IPS-20b (cell line): ENCODE data around the gene MCTP1.
A peak's percentile ranks its signal among the peaks of the same experiment; 100 is the strongest.

Experiments used
- H3K27ac ChIP-seq: one replicate; pipeline ENCODE4 v1.5.1; 2013; ENCODE audit warnings: low read length
- H3K27me3 ChIP-seq: 2 replicates; pipeline ENCODE4 v1.6.1; 2013; ENCODE audit warnings: mild to moderate bottlenecking, low read length, inconsistent platforms; ENCODE audit not compliant: insufficient read depth
- H3K36me3 ChIP-seq: 2 replicates; pipeline ENCODE4 v1.6.1; 2013; ENCODE audit warnings: low read depth, mild to moderate bottlenecking, inconsistent platforms, low read length, moderate library complexity; ENCODE audit not compliant: insufficient read depth
- H3K4me1 ChIP-seq: 2 replicates; pipeline ENCODE4 v1.6.1; 2013; ENCODE audit warnings: mild to moderate bottlenecking, control low read depth, inconsistent platforms, low read length, moderate library complexity; ENCODE audit not compliant: insufficient read depth
- H3K4me3 ChIP-seq: 2 replicates; pipeline ENCODE4 v1.5.1; 2013; ENCODE audit warnings: mild to moderate bottlenecking, low read length, inconsistent platforms
- H3K9ac ChIP-seq: 2 replicates; pipeline ENCODE4 v1.6.1; 2013; ENCODE audit warnings: low read depth, mild to moderate bottlenecking, inconsistent platforms, low read length, moderate library complexity
- H3K9me3 ChIP-seq: 2 replicates; pipeline ENCODE4 v1.6.1; 2013; ENCODE audit warnings: mild to moderate bottlenecking, low read depth, low read length, inconsistent platforms; ENCODE audit not compliant: insufficient read depth

Gene MCTP1

GRCh38 chr5:95284572-95285408 lies at the start of gene MCTP1:
TSS of gene MCTP1 (minus strand) at chr5:95285094.
- no peak within 1 kb of the TSS for H3K27ac ChIP-seq

DNA sequence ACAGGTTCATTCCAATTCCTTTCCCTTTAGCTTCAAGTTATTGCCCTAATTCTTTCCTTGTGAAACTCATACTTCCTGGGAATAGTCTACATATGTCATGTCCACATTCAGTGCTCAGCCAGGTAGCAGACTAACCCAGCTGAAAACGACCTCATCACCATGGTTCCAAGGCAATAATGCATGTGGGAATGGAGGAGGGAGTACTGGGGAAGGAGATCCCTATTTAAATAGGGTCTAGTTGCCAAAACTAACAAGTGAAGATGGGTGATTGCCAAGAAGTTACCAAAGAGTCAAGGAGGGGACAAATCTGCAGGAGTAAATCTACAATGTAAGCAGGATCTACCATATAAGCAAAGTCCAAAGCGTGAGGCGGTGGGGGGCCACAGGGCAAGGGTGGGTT lies 47.3 kb upstream of the MCTP1 start:
- no peak overlapping the region for H3K9ac ChIP-seq
- no peaks in the 10 kb centered on the region for H3K4me1 ChIP-seq
- H3K27me3 ChIP-seq: no peaks in the 10 kb centered on the region
- H3K27ac ChIP-seq: no peak overlapping the region
- no peaks in the 10 kb centered on the region for H3K36me3 ChIP-seq
- H3K9me3 ChIP-seq: no peaks in the 10 kb centered on the region
- H3K4me3 ChIP-seq: no peak overlapping the region

More at GRCh38 chr5:95284572-95285408, at the start of gene MCTP1:
- Histone ChIP-seq H3K9ac (peak within 1 kb of the TSS; percentile 27; the same call in 1 of the 2 replicates), H3K9me3 (no peaks in the 10 kb centered on the region), H3K4me1 (peaks cover 21% of the 10 kb centered on the region), H3K4me3 (peak within 1 kb of the TSS; percentile 73), H3K27me3 (peaks cover 50% of the 10 kb centered on the region), H3K36me3 (no peaks in the 10 kb centered on the region)

GRCh38 chr5:95331358-95331757 lies 46.5 kb upstream of the MCTP1 start:
- Histone ChIP-seq H3K27ac (no peak overlapping the region), H3K9me3 (no peaks in the 10 kb centered on the region), H3K36me3 (no peaks in the 10 kb centered on the region), H3K27me3 (no peaks in the 10 kb centered on the region), H3K4me1 (no peaks in the 10 kb centered on the region), H3K9ac (no peak overlapping the region), H3K4me3 (no peak overlapping the region)

GRCh38 chr5:95327211-95327610 lies 42.3 kb upstream of the MCTP1 start:
- no peaks in the 10 kb centered on the region for H3K27me3 ChIP-seq
- no peak overlapping the region for H3K27ac ChIP-seq
- H3K9ac ChIP-seq: no peak overlapping the region
- H3K9me3 ChIP-seq: no peaks in the 10 kb centered on the region
- H3K4me3 ChIP-seq: no peak overlapping the region
- no peaks in the 10 kb centered on the region for H3K36me3 ChIP-seq
- H3K4me1 ChIP-seq: no peaks in the 10 kb centered on the region

DNA sequence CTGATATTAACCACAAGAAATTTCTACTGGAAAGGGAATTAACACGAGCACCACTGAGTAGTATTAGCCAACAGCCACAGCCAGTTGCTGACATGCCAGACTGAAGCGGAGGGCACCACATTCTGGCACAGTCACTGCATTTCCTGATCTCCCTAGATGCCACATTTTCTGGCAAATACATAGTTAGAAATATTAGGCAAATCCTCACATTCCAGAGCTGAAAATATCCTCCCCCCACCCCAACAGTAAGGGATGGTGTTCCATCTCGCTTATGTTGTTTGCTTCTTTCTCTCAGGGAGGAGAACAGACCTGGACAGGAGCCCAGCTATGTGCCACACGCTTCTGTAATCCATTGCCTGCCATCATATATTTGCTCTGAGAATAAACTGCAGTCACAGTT lies 32.8 kb upstream of the MCTP1 start:
- H3K27me3 ChIP-seq: no peaks in the 10 kb centered on the region

DNA sequence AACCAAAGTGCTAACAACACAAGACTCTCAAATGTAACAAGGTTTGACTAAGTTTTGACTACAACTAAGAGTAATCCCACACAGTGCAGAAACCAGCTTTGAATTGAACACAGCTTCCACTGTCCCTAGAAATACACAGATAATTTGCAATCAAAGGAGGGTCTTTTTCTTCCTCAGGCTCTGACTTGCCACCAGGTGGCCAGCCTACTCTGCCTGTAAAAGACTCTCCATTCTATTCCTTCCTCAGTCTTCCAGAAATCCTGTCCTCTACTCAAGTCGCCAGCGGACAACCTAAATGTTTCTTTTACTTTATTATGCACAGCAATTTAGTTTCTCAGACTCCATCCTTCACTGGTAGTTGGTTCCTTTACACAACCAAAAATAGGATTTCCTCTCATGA lies 32.2 kb upstream of the MCTP1 start:
- Histone ChIP-seq H3K4me3 (no peak overlapping the region), H3K27ac (no peak overlapping the region), H3K4me1 (no peaks in the 10 kb centered on the region), H3K9me3 (no peaks in the 10 kb centered on the region), H3K36me3 (no peaks in the 10 kb centered on the region), H3K9ac (no peak overlapping the region), H3K27me3 (no peaks in the 10 kb centered on the region)

More for the DNA sequence above, 32.8 kb upstream of the MCTP1 start:
- H3K27ac ChIP-seq: no peak overlapping the region
- no peaks in the 10 kb centered on the region for H3K36me3 ChIP-seq
- H3K4me3 ChIP-seq: no peak overlapping the region
- no peaks in the 10 kb centered on the region for H3K9me3 ChIP-seq
- no peak overlapping the region for H3K9ac ChIP-seq
- no peaks in the 10 kb centered on the region for H3K4me1 ChIP-seq

DNA sequence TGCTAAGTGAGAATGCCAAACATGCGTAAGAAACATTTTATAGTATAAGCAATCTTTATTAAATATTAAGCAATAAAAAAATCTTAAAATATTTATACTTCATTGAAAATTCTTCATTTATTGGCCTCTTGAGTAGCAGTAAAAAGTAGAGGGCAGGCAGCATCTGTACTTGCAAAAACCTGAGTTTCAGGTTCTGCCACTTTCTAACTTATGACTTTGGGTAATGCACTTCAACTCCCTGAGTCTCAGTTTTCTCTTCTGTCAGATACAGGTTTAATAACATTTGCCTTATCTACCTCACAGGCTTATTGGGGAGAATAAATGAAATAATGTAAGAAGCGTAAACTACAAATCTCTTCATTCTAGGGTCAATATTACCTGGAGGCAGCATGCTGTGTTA lies 19.8 kb upstream of the MCTP1 start:
- Histone ChIP-seq H3K4me3 (no peak overlapping the region), H3K27me3 (no peaks in the 10 kb centered on the region), H3K4me1 (no peaks in the 10 kb centered on the region), H3K36me3 (no peaks in the 10 kb centered on the region), H3K9me3 (no peaks in the 10 kb centered on the region), H3K9ac (no peak overlapping the region), H3K27ac (no peak overlapping the region)

DNA sequence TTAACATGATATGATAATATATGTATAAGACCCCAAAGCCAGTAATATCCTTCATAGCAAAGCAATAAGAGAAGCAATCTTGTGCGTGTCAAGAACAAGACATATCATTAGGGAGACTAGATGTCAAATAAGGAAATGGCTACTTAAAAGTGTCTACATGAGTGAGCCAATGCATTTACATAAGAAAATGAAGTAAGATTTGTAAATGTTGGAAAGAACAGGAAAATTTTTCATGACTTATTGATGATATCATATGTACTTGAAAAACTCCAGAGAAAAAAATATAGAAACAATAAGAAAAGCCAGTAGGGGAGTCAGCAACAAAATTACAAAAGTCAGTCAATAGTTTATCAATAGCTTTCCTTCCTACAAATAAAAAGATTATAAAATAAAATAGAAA lies 13.8 kb upstream of the MCTP1 start:
- H3K4me1 ChIP-seq: no peaks in the 10 kb centered on the region
- H3K9me3 ChIP-seq: no peaks in the 10 kb centered on the region
- no peaks in the 10 kb centered on the region for H3K36me3 ChIP-seq
- H3K27ac ChIP-seq: no peak overlapping the region
- H3K4me3 ChIP-seq: no peak overlapping the region
- H3K9ac ChIP-seq: no peak overlapping the region
- no peaks in the 10 kb centered on the region; the same call in 1 of the 2 replicates for H3K27me3 ChIP-seq

GRCh38 chr5:95296291-95296690 lies 11.4 kb upstream of the MCTP1 start:
- H3K4me3 ChIP-seq: no peak overlapping the region
- H3K27me3 ChIP-seq: no peaks in the 10 kb centered on the region; the same call in 1 of the 2 replicates
- no peak overlapping the region for H3K9ac ChIP-seq
- H3K36me3 ChIP-seq: no peaks in the 10 kb centered on the region
- no peak overlapping the region for H3K27ac ChIP-seq
- H3K4me1 ChIP-seq: no peaks in the 10 kb centered on the region
- H3K9me3 ChIP-seq: no peaks in the 10 kb centered on the region

DNA sequence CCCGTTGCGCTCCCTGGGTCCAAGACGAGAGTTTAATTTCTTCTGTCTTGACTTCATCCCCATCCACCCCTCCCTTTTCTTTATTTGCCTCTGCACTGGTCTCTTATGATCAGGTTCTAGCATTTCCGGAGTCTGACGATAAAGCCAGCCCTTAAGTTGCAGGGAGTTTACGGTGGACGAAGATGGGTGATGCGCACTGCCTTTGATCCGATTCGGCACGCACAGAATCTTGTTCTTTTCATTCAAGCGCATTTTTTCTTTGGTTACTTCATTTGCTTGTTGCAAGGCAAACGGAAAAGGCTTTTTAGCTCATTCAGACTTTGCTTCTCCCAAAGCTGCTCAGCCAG lies 488 bp upstream of the MCTP1 start:
- Histone ChIP-seq H3K9ac (peak overlapping the region; percentile 27; the same call in 1 of the 2 replicates), H3K27ac (no peak overlapping the region), H3K27me3 (peaks cover 50% of the 10 kb centered on the region), H3K4me3 (peak overlapping the region; percentile 73), H3K9me3 (no peaks in the 10 kb centered on the region), H3K36me3 (no peaks in the 10 kb centered on the region), H3K4me1 (peaks cover 18% of the 10 kb centered on the region)

GRCh38 chr5:95283761-95284571 lies 928 bp downstream of the MCTP1 start:
- Histone ChIP-seq H3K4me3 (peak overlapping the region; percentile 73), H3K4me1 (peaks cover 25% of the 10 kb centered on the region), H3K9me3 (no peaks in the 10 kb centered on the region), H3K36me3 (no peaks in the 10 kb centered on the region), H3K9ac (no peak overlapping the region), H3K27ac (no peak overlapping the region), H3K27me3 (peaks cover 50% of the 10 kb centered on the region)
